ENCODE measurements around the gene CD80.

- TF ChIP-seq, protein P1, sequence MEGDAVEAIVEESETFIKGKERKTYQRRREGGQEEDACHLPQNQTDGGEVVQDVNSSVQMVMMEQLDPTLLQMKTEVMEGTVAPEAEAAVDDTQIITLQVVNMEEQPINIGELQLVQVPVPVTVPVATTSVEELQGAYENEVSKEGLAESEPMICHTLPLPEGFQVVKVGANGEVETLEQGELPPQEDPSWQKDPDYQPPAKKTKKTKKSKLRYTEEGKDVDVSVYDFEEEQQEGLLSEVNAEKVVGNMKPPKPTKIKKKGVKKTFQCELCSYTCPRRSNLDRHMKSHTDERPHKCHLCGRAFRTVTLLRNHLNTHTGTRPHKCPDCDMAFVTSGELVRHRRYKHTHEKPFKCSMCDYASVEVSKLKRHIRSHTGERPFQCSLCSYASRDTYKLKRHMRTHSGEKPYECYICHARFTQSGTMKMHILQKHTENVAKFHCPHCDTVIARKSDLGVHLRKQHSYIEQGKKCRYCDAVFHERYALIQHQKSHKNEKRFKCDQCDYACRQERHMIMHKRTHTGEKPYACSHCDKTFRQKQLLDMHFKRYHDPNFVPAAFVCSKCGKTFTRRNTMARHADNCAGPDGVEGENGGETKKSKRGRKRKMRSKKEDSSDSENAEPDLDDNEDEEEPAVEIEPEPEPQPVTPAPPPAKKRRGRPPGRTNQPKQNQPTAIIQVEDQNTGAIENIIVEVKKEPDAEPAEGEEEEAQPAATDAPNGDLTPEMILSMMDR (IDR thresholded peaks at IDR 0.05 in 2 of 3, conservative IDR thresholded peaks at IDR 0.05 in 1 of 3; ENCODE audit: borderline replicate concordance in 1 of 3, insufficient read depth in 1 of 3, low read depth in 2 of 3, low read length in 2 of 3): no peak
- TF ChIP-seq CEBPB (IDR thresholded peaks at IDR 0.05; ENCODE audit: low read depth): no peak
- TF ChIP-seq, protein P2, sequence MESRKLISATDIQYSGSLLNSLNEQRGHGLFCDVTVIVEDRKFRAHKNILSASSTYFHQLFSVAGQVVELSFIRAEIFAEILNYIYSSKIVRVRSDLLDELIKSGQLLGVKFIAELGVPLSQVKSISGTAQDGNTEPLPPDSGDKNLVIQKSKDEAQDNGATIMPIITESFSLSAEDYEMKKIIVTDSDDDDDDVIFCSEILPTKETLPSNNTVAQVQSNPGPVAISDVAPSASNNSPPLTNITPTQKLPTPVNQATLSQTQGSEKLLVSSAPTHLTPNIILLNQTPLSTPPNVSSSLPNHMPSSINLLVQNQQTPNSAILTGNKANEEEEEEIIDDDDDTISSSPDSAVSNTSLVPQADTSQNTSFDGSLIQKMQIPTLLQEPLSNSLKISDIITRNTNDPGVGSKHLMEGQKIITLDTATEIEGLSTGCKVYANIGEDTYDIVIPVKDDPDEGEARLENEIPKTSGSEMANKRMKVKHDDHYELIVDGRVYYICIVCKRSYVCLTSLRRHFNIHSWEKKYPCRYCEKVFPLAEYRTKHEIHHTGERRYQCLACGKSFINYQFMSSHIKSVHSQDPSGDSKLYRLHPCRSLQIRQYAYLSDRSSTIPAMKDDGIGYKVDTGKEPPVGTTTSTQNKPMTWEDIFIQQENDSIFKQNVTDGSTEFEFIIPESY (IDR thresholded peaks at IDR 0.05; ENCODE audit: extremely low read depth, insufficient replicate concordance, low read length): no peak
Measured at GRCh38 chr3:119580067-119580760, 20.8 kb upstream of the CD80 start.
